Heart right ventricle (tissue), 16 donors: ENCODE results near the gene SASH1. TPM values are rescaled to one million over a fixed set of nuclear protein-coding genes. Genes with fewer than 3 reads are reported as not detected.

Experiments
- ATAC-seq, 8 donors: fragments of 200-7000 bp; cut with Tn5 transposase; one replicate each; pipeline ENCODE4 v1.9.1; 2020; ENCODE audit warnings: mild to moderate bottlenecking in 8 of 8, moderate library complexity in 8 of 8, moderate number of reproducible peaks in 1 of 8
- DNase-seq, 2 donors: peaks; one replicate each; pipeline ENCODE4 v3.0.0-alpha.2; 2020
- H3K27ac ChIP-seq, 10 donors: fragments of 200-600 bp; sonication (generic) in 2 of 10; one replicate each; pipeline versions ENCODE4 v1.5.0 to v1.8.0; 2020 to 2022; ENCODE audit warnings: mild to moderate bottlenecking in 3 of 10
- H3K27me3 ChIP-seq, 7 donors: fragments of 200-600 bp; one replicate each; pipeline ENCODE4 v1.8.0; 2021 to 2022; ENCODE audit warnings: mild to moderate bottlenecking in 2 of 7
- H3K36me3 ChIP-seq, 9 donors: fragments of 200-600 bp; sonication (generic) in 1 of 9; one replicate each; pipeline versions ENCODE4 v1.5.0 to v1.8.0; 2020 to 2022; ENCODE audit warnings: mild to moderate bottlenecking in 2 of 9
- H3K4me1 ChIP-seq, 9 donors: fragments of 200-600 bp; sonication (generic) in 1 of 9; one replicate each; pipeline versions ENCODE4 v1.5.0 to v1.8.0; 2020 to 2022; ENCODE audit warnings: mild to moderate bottlenecking in 4 of 9
- H3K4me3 ChIP-seq, 10 donors: fragments of 200-600 bp; sonication (generic) in 2 of 10; one replicate each; pipeline versions ENCODE4 v1.5.0 to v1.8.0; 2020 to 2022; ENCODE audit warnings: mild to moderate bottlenecking in 7 of 10, moderate library complexity in 2 of 10
- H3K9me3 ChIP-seq, 11 donors: fragments of 200-600 bp in 10 of 11; sonication (generic) in 2 of 11; one replicate each; pipeline versions ENCODE4 v1.5.0 to v1.8.0; 2013 to 2022; ENCODE audit warnings: mild to moderate bottlenecking in 2 of 11, control low read depth in 1 of 11, moderate library complexity in 1 of 11
- WGBS, 2 donors: extraction: QIAGEN DNeasy Blood & Tissue Kit; methylation state at CpG; one replicate each; pipeline ENCODE4 v1.1.7; 2013; ENCODE audit warnings: inconsistent platforms in 1 of 2; 5-methylcytosine and 5-hydroxymethylcytosine counted together
- intact Hi-C, 10 donors: fragments of 100-400 bp; cut with DNase I; formaldehyde crosslinking; loops; one replicate each; pipeline versions ENCODE4 v1.11.1 to v1.14.2; 2022
- polyA plus RNA-seq, 2 donors: library from polyadenylated mRNA; stranded (reverse); fragments of 200-250 nt; gene quantifications; one replicate each; pipeline ENCODE4 v1.2.3, GENCODE V29; 2013
- total RNA-seq, 10 donors: library from RNA; stranded (reverse); fragmentation: NEBNext Ultra II Directional in 3 of 10; extraction: Animal tissue kit (Norgen Biotek cat#: 25700) in 3 of 10; gene quantifications; one replicate each; pipeline versions ENCODE4 v1.2.1 to v1.2.4, GENCODE V29; 2021 to 2023
- TF ChIP-seq, protein P1 (sequence below), 9 donors: fragments of 200-600 bp; sonication (generic) in 2 of 9; IDR thresholded peaks; one replicate each; pipeline versions ENCODE4 v1.5.0 to v1.8.0; 2021 to 2022; ENCODE audit warnings: antibody characterized with exemption in 9 of 9, mild to moderate bottlenecking in 5 of 9, moderate library complexity in 1 of 9
- donor health status: Arrhythmogenic right ventricular cardiomyopathy.
- donor health status: ischemic (EF 13 %, LVEDD 7.1; RV severe dilation, severe dysfunction).
- donor health status: healthy with polysubstance abuse.
- donor health status: DM: no; HTN: yes; CAD: no.
- donor health status: DM: no; HTN: no; CAD: no.
- donor health status: ischemic (EF 25% LVEDD 6.9; RV normal size, moderate dysfunction).
- donor health status: ischemic (EF 25% LVEDD 5.7; RV mildly dilated, moderate dysfunction).
- donor health status: healthy.
- donor health status: DM: yes; HTN: yes; CAD: no.
- donor health status: Ischemic cardiomyopathy.
- donor health status: ischemic (EF 35%, LVEDD 5.7; RV mildly dilated, moderate dysfunction).
- donor health status: nonischemic (EF 11% LVEDD 7.7; RV severe dilation, severe dysfunction).
- donor health status: DM: yes; HTN: yes; CAD: no.
- donor health status: PGD.
- donor health status: ischemic (EF 29% LVEDD 5.4; RV normal size, mild dysfunction).
- donor health status: nonischemic (EF 23%, LVEDD 6.1; RV moderate dilation, normal function).

The SASH1 gene
- total and polyA plus RNA-seq, 12 donors: 6.9 to 47.1 (median 25.9) TPM

DNA sequence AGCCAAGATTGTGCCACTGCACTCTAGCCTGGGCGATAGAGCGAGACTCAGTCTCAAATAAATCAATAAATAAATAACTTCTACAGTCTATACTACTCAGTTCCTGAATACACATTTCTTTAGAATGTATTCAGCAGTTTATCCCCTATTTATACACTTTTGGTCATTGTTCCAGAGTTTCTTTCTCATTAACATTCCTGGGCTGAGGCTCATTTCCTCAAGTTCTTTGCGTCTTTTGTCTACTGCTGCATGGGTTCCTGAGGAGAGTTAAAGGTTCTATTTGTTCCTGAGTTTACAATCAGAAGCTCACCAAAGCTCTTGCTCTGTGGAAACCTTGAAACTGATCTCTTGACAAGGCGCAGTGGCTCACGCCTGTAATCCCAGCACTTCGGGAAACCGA, 37.7 kb upstream of the SASH1 start:
- intact Hi-C loops: no loop called here
- H3K4me3 ChIP-seq: no peak overlapping the region
- 66 to 72% methylated on average over 7 of the region's 7 CpGs for WGBS, 2 donors
- TF ChIP-seq, protein P1, sequence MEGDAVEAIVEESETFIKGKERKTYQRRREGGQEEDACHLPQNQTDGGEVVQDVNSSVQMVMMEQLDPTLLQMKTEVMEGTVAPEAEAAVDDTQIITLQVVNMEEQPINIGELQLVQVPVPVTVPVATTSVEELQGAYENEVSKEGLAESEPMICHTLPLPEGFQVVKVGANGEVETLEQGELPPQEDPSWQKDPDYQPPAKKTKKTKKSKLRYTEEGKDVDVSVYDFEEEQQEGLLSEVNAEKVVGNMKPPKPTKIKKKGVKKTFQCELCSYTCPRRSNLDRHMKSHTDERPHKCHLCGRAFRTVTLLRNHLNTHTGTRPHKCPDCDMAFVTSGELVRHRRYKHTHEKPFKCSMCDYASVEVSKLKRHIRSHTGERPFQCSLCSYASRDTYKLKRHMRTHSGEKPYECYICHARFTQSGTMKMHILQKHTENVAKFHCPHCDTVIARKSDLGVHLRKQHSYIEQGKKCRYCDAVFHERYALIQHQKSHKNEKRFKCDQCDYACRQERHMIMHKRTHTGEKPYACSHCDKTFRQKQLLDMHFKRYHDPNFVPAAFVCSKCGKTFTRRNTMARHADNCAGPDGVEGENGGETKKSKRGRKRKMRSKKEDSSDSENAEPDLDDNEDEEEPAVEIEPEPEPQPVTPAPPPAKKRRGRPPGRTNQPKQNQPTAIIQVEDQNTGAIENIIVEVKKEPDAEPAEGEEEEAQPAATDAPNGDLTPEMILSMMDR (IDR thresholded peaks at IDR 0.05): no peak
- no peaks in the 10 kb centered on the region for H3K36me3 ChIP-seq
- ATAC-seq (peak in 7 of 8 donors; percentile 46 to 80 (median 64)), DNase-seq (no peak)
- peak overlapping the region in 3 of 10 donors; percentile 35 to 55 (median 39) for H3K27ac ChIP-seq
- H3K27me3 ChIP-seq: no peaks in the 10 kb centered on the region
- H3K4me1 ChIP-seq: peaks cover 0 to 26% (median 10%) of the 10 kb centered on the region in 9 donors
- H3K9me3 ChIP-seq: no peaks in the 10 kb centered on the region

DNA sequence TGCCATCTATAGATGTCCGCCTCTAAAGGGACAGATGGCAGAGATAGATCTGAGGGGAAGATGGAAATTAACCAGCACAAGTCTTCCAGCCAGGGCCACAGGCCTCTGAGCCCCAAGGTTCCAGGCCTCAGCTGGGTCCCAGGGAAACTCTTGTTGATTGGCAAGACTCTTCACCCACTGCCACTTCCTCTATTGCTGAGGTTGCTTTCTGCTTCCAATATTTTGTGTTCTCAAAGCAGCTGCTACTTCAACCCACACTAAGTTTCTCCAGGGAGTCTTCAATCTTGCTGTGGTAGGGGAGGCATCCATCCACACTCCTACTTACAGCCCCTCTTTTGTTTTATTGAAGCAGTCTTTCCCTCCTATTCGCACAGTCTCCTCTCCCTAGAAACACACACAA, 36.4 kb upstream of the SASH1 start:
- DNase-seq: no peak
- intact Hi-C loops: no loop called here
- peaks cover 0 to 26% (median 10%) of the 10 kb centered on the region in 9 donors for H3K4me1 ChIP-seq
- H3K4me3 ChIP-seq: no peak overlapping the region
- TF ChIP-seq, protein P1 (IDR thresholded peaks at IDR 0.05): no peak
- no peaks in the 10 kb centered on the region for H3K36me3 ChIP-seq
- peak in 1 of 8 donors; percentile 24 for ATAC-seq
- WGBS, 2 donors: 93 to 95% methylated on average over 2 of the region's 2 CpGs
- peak overlapping the region in 1 of 10 donors; percentile 4 for H3K27ac ChIP-seq
- H3K27me3 ChIP-seq: no peaks in the 10 kb centered on the region
- H3K9me3 ChIP-seq: no peaks in the 10 kb centered on the region

DNA sequence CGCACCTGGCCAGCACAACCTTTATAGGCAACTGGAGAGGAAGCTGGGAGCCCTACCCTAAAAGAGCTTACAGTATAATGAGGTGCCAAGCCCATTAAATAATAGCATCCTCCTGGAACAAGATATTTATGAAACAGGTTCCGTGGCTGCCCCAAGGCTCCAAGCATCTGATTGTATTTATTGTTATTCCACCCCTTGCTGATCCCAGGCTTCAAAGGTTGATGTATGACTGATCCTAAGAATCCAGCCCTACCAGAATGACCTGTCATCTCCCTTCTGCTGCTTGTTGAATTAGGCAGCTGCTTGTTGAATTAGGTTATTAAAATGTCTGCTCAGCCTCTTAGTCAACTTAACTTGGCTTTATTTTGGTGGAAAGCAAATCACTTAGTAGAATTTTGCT, 35.2 kb upstream of the SASH1 start:
- WGBS, 2 donors: 88 to 98% methylated on average over 2 of the region's 2 CpGs
- Histone ChIP-seq H3K9me3 (no peaks in the 10 kb centered on the region), H3K36me3 (no peaks in the 10 kb centered on the region), H3K27me3 (no peaks in the 10 kb centered on the region), H3K4me1 (peaks cover 0 to 26% (median 10%) of the 10 kb centered on the region in 9 donors), H3K27ac (no peak overlapping the region), H3K4me3 (no peak overlapping the region)
- TF ChIP-seq, protein P1 (IDR thresholded peaks at IDR 0.05): no peak
- intact Hi-C loops: no loop called here
- ATAC-seq (no peak), DNase-seq (no peak)

DNA sequence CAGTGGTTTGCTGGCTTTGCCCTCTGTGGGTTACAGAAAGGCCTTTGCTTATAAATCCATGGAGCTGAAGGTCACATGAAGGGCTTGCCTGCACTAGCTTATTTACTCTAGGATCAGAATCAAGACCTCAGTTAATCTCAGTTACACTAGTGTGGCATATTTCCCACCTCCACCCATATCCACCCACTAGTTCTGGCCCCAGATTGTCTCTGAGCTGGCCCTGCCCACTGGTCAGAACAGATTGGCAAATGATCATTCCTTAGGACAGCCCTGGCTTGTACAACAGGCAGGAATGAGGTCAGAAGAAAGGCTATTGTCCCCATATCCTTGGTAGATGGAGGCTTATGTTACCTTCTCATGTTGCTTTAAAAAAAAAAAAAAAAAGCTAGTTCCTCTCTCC, 33.3 kb upstream of the SASH1 start:
- Histone ChIP-seq H3K4me3 (no peak overlapping the region), H3K27me3 (no peaks in the 10 kb centered on the region), H3K4me1 (peaks cover 0 to 26% (median 10%) of the 10 kb centered on the region in 9 donors), H3K9me3 (no peaks in the 10 kb centered on the region), H3K27ac (peak overlapping the region in 3 of 10 donors; percentile 23 to 29 (median 26)), H3K36me3 (no peaks in the 10 kb centered on the region)
- DNase-seq (no peak), ATAC-seq (peak in 5 of 8 donors; percentile 46 to 74 (median 61))
- intact Hi-C loops: no loop called here
- TF ChIP-seq, protein P1 (IDR thresholded peaks at IDR 0.05): no peak
